OCI-LY1 (cell line): ENCODE measurements around the gene YAP1.

ENCODE experiments used
- H2AFZ ChIP-seq: fragments of 200-600 bp; sonication (generic), shearing (Covaris generic); 2 replicates; pipeline ENCODE4 v1.6.0; 2014; ENCODE audit warnings: antibody characterized with exemption, mild to moderate bottlenecking, low read length
- H3F3A ChIP-seq: fragments of 200-600 bp; sonication (generic), shearing (Covaris generic); 2 replicates; pipeline ENCODE4 v1.6.0; 2014; ENCODE audit warnings: mild to moderate bottlenecking, antibody characterized with exemption, low read length, moderate library complexity; ENCODE audit not compliant: insufficient read depth
- H3K27ac ChIP-seq: fragments of 200-600 bp; sonication (generic); 2 replicates; pipeline ENCODE4 v1.5.1; 2014; ENCODE audit warnings: low read length, mixed run types, mild to moderate bottlenecking, low read depth; ENCODE audit not compliant: poor library complexity, severe bottlenecking
- H3K27me3 ChIP-seq: fragments of 200-600 bp; sonication (generic); 2 replicates; pipeline ENCODE4 v1.6.0; 2014; ENCODE audit warnings: antibody characterized with exemption, mild to moderate bottlenecking, low read length, moderate library complexity; ENCODE audit not compliant: insufficient read depth
- H3K36me3 ChIP-seq: fragments of 200-600 bp; sonication (generic); 2 replicates; pipeline ENCODE4 v1.6.1; 2014; ENCODE audit warnings: mild to moderate bottlenecking, antibody characterized with exemption, low read length, moderate library complexity, mixed read lengths; ENCODE audit not compliant: insufficient read depth
- H3K4me1 ChIP-seq: fragments of 200-600 bp; sonication (generic); 2 replicates; pipeline ENCODE4 v1.5.1; 2014; ENCODE audit warnings: mild to moderate bottlenecking, low read length, moderate library complexity; ENCODE audit not compliant: insufficient read depth, severe bottlenecking
- H3K4me2 ChIP-seq: fragments of 200-600 bp; sonication (generic), shearing (Covaris generic); 2 replicates; pipeline ENCODE4 v1.6.1; 2014; ENCODE audit warnings: low read length
- H3K4me3 ChIP-seq: fragments of 200-600 bp; sonication (generic); 2 replicates; pipeline ENCODE4 v1.5.1; 2014; ENCODE audit warnings: low read length, low read depth, mild to moderate bottlenecking, mixed read lengths; ENCODE audit not compliant: poor library complexity, severe bottlenecking
- H3K79me2 ChIP-seq: fragments of 200-600 bp; shearing (Covaris generic); 2 replicates; pipeline ENCODE4 v1.6.1; 2016; ENCODE audit warnings: mixed run types, low read length, mixed read lengths; ENCODE audit not compliant: insufficient read depth
- H3K9ac ChIP-seq: fragments of 200-600 bp; sonication (generic), shearing (Covaris generic); 2 replicates; pipeline ENCODE4 v1.6.1; 2014; ENCODE audit warnings: mild to moderate bottlenecking, low read length, mixed read lengths
- H3K9me2 ChIP-seq: fragments of 200-600 bp; sonication (generic), shearing (Covaris generic); 2 replicates; pipeline ENCODE4 v1.6.1; 2014; ENCODE audit warnings: low read depth, mild to moderate bottlenecking, low read length, mixed read lengths
- H3K9me3 ChIP-seq: fragments of 200-600 bp; shearing (Covaris generic); 2 replicates; pipeline ENCODE4 v1.6.1; 2014; ENCODE audit warnings: low read length, mixed read lengths
- H4K20me1 ChIP-seq: fragments of 200-600 bp; sonication (generic), shearing (Covaris generic); 2 replicates; pipeline ENCODE4 v1.6.0; 2016; ENCODE audit warnings: mild to moderate bottlenecking, low read length; ENCODE audit not compliant: insufficient read depth
- CTCF ChIP-seq: fragments of 200-600 bp; sonication (generic), shearing (Covaris generic); IDR thresholded peaks from 2 replicates; pipeline ENCODE4 v1.5.1; 2017; ENCODE audit warnings: mild to moderate bottlenecking, antibody characterized with exemption, low read length, moderate library complexity, mixed read lengths
- EZH2 ChIP-seq: fragments of 200-600 bp; sonication (generic), shearing (Covaris generic); IDR thresholded peaks from 2 replicates; pipeline ENCODE4 v1.8.0; 2017; ENCODE audit warnings: borderline replicate concordance, mixed run types, mild to moderate bottlenecking, antibody characterized with exemption, low read length, moderate library complexity, mixed read lengths

Gene YAP1

GRCh38 chr11:102064316-102064715 lies 45.9 kb upstream of the YAP1 start:
- H3K4me1 ChIP-seq, result no peaks in the 10 kb centered on the region
- H4K20me1 ChIP-seq, result no peaks in the 10 kb centered on the region
- H3K4me3 ChIP-seq, result no peak overlapping the region
- H3K27me3 ChIP-seq, result no peaks in the 10 kb centered on the region
- no peaks in the 10 kb centered on the region for H3K79me2 ChIP-seq
- no peak overlapping the region for H3K4me2 ChIP-seq
- TF ChIP-seq CTCF (no peak), EZH2 (no peak)
- no peaks in the 10 kb centered on the region for H3K9me3 ChIP-seq
- H3K36me3 ChIP-seq, result no peaks in the 10 kb centered on the region
- no peaks in the 10 kb centered on the region for H3K9me2 ChIP-seq
- no peak overlapping the region for H2AFZ ChIP-seq
- H3K27ac ChIP-seq, result no peak overlapping the region
- no peak overlapping the region for H3K9ac ChIP-seq
- H3F3A ChIP-seq, result no peaks in the 10 kb centered on the region

- Histone ChIP-seq H3K9me3 (no peaks in the 10 kb centered on the region), H2AFZ (no peak overlapping the region), H3K4me3 (no peak overlapping the region)
These were observed 39.5 kb upstream of the YAP1 start for GRCh38 chr11:102070766-102071165.

GRCh38 chr11:102071497-102072472 lies 38.5 kb upstream of the YAP1 start:
- Histone ChIP-seq H3K4me3 (no peak overlapping the region), H3K79me2 (no peaks in the 10 kb centered on the region), H3F3A (no peaks in the 10 kb centered on the region), H3K9me2 (no peaks in the 10 kb centered on the region), H2AFZ (no peak overlapping the region), H3K27ac (no peak overlapping the region), H3K4me1 (no peaks in the 10 kb centered on the region), H3K9ac (no peak overlapping the region), H3K36me3 (no peaks in the 10 kb centered on the region), H3K27me3 (no peaks in the 10 kb centered on the region), H3K9me3 (no peaks in the 10 kb centered on the region), H4K20me1 (no peaks in the 10 kb centered on the region), H3K4me2 (no peak overlapping the region)
- no peak for TF ChIP-seq EZH2
- no peak for TF ChIP-seq CTCF

More at GRCh38 chr11:102070766-102071165, 39.5 kb upstream of the YAP1 start:
- Histone ChIP-seq H3K36me3 (no peaks in the 10 kb centered on the region), H3K27ac (no peak overlapping the region), H3K9ac (no peak overlapping the region), H3K27me3 (no peaks in the 10 kb centered on the region), H4K20me1 (no peaks in the 10 kb centered on the region), H3K9me2 (no peaks in the 10 kb centered on the region), H3K79me2 (no peaks in the 10 kb centered on the region), H3K4me2 (no peak overlapping the region), H3K4me1 (no peaks in the 10 kb centered on the region), H3F3A (no peaks in the 10 kb centered on the region)
- no peak for TF ChIP-seq EZH2
- TF ChIP-seq CTCF, result no peak
